GM11168 (cell line): ENCODE data around the gene DOK5.
"Not testable (repeated sequence)": the region's sequence is repeated elsewhere in the genome, so short reads cannot be mapped to it uniquely, and the experiment has no call there.

Source experiments
- in situ Hi-C: fragments of 300-500 bp; cut with MboI; formaldehyde crosslinking; loops from one replicate; pipeline ENCODE4 v1.12.0; 2022; ENCODE audit warnings: low sequenced_read_pairs; ENCODE audit not compliant: unreplicated experiment

The DOK5 gene

GRCh38 chr20:54469952-54470351 is 5.4 kb upstream of the DOK5 start:
- in situ Hi-C loops, result no loop called here

GRCh38 chr20:54470697-54471096 is 4.7 kb upstream of the DOK5 start:
- in situ Hi-C loops, result no loop called here

- in situ Hi-C loops, result no loop called here
Measured at GRCh38 chr20:54472607-54473006, 2.8 kb upstream of the DOK5 start.

GRCh38 chr20:54473340-54473739 is 2.1 kb upstream of the DOK5 start:
- in situ Hi-C loops, result no loop called here

GRCh38 chr20:54474046-54474445 is 1.3 kb upstream of the DOK5 start:
- in situ Hi-C loops, result no loop called here

GRCh38 chr20:54474866-54475265 is 527 bp upstream of the DOK5 start:
- in situ Hi-C loops, result no loop called here

GRCh38 chr20:54476169-54477009 is 996 bp downstream of the DOK5 start:
- in situ Hi-C loops, result no loop called here

- in situ Hi-C loops, result no loop called here
Measured at GRCh38 chr20:54477191-54477955, 2.0 kb downstream of the DOK5 start.

- in situ Hi-C loops, result no loop called here
Measured at GRCh38 chr20:54479138-54479906, 3.9 kb downstream of the DOK5 start.

- in situ Hi-C loops, result not testable (repeated sequence)
Measured at GRCh38 chr20:54479937-54480336, 4.5 kb downstream of the DOK5 start.

- in situ Hi-C loops, result no loop called here
Measured at GRCh38 chr20:54481442-54481841, 6.0 kb downstream of the DOK5 start.

- in situ Hi-C loops, result no loop called here
Measured at GRCh38 chr20:54485631-54486030, 10.2 kb downstream of the DOK5 start.

GRCh38 chr20:54486585-54486984 is 11.2 kb downstream of the DOK5 start:
- in situ Hi-C loops, result no loop called here

GRCh38 chr20:54488442-54488841 is 13.0 kb downstream of the DOK5 start:
- in situ Hi-C loops, result no loop called here

- in situ Hi-C loops, result no loop called here
Measured at GRCh38 chr20:54491506-54491905, 16.1 kb downstream of the DOK5 start.

GRCh38 chr20:54494303-54495006 is 19.1 kb downstream of the DOK5 start:
- in situ Hi-C loops, result no loop called here

GRCh38 chr20:54497931-54498718 is 22.7 kb downstream of the DOK5 start:
- in situ Hi-C loops, result no loop called here

- in situ Hi-C loops, result no loop called here
Measured at GRCh38 chr20:54499111-54499510, 23.7 kb downstream of the DOK5 start.

GRCh38 chr20:54502179-54502578 is 26.8 kb downstream of the DOK5 start:
- in situ Hi-C loops, result no loop called here
